Umbilical cord (tissue), 2 donors: ENCODE measurements around the gene SNTG2. TPM values are rescaled to one million over a fixed set of nuclear protein-coding genes. Genes with fewer than 3 reads are reported as not detected.

Experiments used
- DNase-seq: peaks from one replicate; pipeline ENCODE4 v3.0.0-alpha.2; 2015; ENCODE audit warnings: low spot score
- total RNA-seq: library from RNA; depleted of rRNA; stranded (reverse); fragments of >200 nt; gene quantifications from one replicate; pipeline ENCODE4 v1.2.3, GENCODE V29; 2014; ENCODE audit warnings: low replicate concordance; ENCODE audit not compliant: insufficient read depth

Gene SNTG2
- total RNA-seq, 1 donor from 2014 or later, result not detected

- no peak for DNase-seq
Observed at GRCh38 chr2:1231466-1232063, 280.9 kb downstream of the SNTG2 start.

GRCh38 chr2:1233281-1233680 is 282.6 kb downstream of the SNTG2 start:
- DNase-seq, result no peak

- no peak for DNase-seq
Observed at GRCh38 chr2:1234731-1235308, 284.2 kb downstream of the SNTG2 start.

- no peak for DNase-seq
Observed at GRCh38 chr2:1235806-1236205, 285.2 kb downstream of the SNTG2 start.

- DNase-seq, result no peak
Observed at GRCh38 chr2:1236606-1237005, 286.0 kb downstream of the SNTG2 start.

- no peak for DNase-seq
Observed at GRCh38 chr2:1237783-1238182, 287.1 kb downstream of the SNTG2 start.

- no peak for DNase-seq
Observed at GRCh38 chr2:1238598-1239138, 288.0 kb downstream of the SNTG2 start.

- no peak for DNase-seq
Observed at GRCh38 chr2:1245193-1245592, 294.5 kb downstream of the SNTG2 start.

GRCh38 chr2:1246239-1246638 is 295.6 kb downstream of the SNTG2 start:
- DNase-seq, result no peak

- no peak for DNase-seq
Observed at GRCh38 chr2:1246991-1247390, 296.3 kb downstream of the SNTG2 start.

GRCh38 chr2:1248187-1248586 is 297.5 kb downstream of the SNTG2 start:
- DNase-seq, result peak; percentile 89

- no peak for DNase-seq
Observed at GRCh38 chr2:1249897-1250687, 299.4 kb downstream of the SNTG2 start.

- DNase-seq, result no peak
Observed at GRCh38 chr2:1251520-1251919, 300.9 kb downstream of the SNTG2 start.

- DNase-seq, result no peak
Observed at GRCh38 chr2:1253629-1254028, 303.0 kb downstream of the SNTG2 start.

GRCh38 chr2:1254662-1255343 is 304.2 kb downstream of the SNTG2 start:
- no peak for DNase-seq

GRCh38 chr2:1256632-1257324 is 306.1 kb downstream of the SNTG2 start:
- DNase-seq, result no peak

GRCh38 chr2:1257334-1257733 is 306.7 kb downstream of the SNTG2 start:
- DNase-seq, result no peak

GRCh38 chr2:1259746-1260145 is 309.1 kb downstream of the SNTG2 start:
- DNase-seq, result no peak

- DNase-seq, result no peak
Observed at GRCh38 chr2:1262609-1263008, 312.0 kb downstream of the SNTG2 start.

GRCh38 chr2:1265454-1265853 is 314.8 kb downstream of the SNTG2 start:
- no peak for DNase-seq

GRCh38 chr2:1266351-1266750 is 315.7 kb downstream of the SNTG2 start:
- no peak for DNase-seq

GRCh38 chr2:1268034-1268433 is 317.4 kb downstream of the SNTG2 start:
- DNase-seq, result peak; percentile 4
